ENCODE data around the gene CMAS.
A peak's percentile ranks its signal among the peaks of the same experiment; 100 is the strongest.

The CMAS gene

DNA sequence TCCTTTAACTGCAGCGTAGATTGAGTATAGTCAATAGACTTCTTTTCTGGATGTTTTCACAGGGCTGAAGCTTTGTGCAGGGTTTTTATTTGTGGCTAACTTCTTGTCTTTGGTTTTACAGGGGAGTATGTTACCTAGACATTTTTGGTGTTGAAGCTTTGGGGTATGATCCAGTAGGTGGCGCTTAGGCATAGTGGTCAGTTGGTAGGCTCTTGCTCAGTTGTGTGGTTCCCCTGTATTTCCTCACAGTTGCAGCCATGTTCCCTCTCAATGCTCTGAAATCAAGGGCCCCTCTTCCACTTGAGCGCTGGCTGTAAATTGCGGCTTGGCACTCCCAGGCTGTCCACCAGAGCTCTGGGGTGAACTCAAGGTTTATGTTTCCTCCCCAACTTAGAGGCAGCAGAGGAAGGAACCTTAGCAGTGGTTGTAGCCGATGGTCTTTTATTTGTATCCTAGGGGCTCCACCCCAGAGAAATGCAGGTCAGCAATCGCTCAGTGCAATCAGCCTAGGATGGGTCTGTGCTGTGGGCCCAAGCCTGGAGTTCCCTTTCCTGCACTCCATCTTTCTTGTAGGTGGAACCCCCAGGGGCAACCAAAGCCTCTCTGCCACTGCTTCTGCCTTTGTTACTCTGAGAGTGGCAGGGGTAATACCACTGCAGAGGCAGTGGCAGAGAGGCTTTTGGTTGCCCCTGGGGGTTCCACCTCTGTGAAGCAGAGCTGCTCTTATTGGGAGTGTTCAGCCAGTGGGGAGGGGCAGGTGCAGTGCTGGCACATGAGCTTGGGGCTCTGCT, 55.1 kb downstream of the CMAS start:
- POLR2A ChIA-PET, result interaction anchor here (0.7 kb wide), 1 partner anchor 127 kb away, joined by 3 read pairs; no protein-coding TSS in a partner anchor
- CTCF ChIA-PET, result interaction anchor here (0.6 to 4.0 kb wide), 20 partner anchors 8 to 360 kb away, joined by 3 to 45 read pairs (median 3); partner anchors contain the start of gene ST8SIA1
- DNase-seq (ENCODE audit: low read depth, low spot score), result peak; percentile 5
- TF ChIP-seq, protein P1, sequence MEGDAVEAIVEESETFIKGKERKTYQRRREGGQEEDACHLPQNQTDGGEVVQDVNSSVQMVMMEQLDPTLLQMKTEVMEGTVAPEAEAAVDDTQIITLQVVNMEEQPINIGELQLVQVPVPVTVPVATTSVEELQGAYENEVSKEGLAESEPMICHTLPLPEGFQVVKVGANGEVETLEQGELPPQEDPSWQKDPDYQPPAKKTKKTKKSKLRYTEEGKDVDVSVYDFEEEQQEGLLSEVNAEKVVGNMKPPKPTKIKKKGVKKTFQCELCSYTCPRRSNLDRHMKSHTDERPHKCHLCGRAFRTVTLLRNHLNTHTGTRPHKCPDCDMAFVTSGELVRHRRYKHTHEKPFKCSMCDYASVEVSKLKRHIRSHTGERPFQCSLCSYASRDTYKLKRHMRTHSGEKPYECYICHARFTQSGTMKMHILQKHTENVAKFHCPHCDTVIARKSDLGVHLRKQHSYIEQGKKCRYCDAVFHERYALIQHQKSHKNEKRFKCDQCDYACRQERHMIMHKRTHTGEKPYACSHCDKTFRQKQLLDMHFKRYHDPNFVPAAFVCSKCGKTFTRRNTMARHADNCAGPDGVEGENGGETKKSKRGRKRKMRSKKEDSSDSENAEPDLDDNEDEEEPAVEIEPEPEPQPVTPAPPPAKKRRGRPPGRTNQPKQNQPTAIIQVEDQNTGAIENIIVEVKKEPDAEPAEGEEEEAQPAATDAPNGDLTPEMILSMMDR (IDR thresholded peaks at IDR 0.05; ENCODE audit: insufficient read depth, low read length, missing control alignments), result peak; percentile 33
- H3K4me3 ChIP-seq (ENCODE audit: low read depth, low read length), result no peak overlapping the region

DNA sequence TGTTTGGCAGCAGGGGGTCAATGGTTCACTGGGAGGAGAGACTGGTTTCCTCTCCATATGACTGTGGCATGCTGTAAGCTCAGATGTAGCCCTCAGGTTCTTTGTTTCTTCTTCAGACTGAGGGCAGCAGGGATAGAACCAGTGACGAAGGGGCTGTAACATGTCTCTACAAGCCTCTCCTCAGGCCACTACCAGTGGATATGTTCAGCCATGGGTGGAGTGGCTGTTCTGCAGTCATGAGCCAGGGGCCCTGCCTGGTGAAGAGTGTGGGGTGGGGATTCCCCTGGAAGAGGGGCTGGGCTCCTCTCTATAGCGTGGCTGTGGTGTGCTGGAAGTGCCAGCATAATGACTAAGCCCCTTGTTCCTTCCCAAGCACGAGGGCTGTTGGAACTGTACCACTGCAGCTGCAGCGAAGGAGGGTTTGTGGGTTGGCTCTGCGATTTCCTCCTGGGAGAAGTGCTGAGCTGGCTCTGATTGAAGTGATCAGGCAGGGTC, 55.8 kb downstream of the CMAS start:
- no peak overlapping the region for H3K4me3 ChIP-seq (ENCODE audit: low read depth, low read length)
- DNase-seq (ENCODE audit: low read depth, low spot score), result peak; percentile 36
- CTCF ChIA-PET, result interaction anchor here (0.8 to 4.0 kb wide), 18 partner anchors 8 to 359 kb away, joined by 3 to 45 read pairs (median 4); partner anchors contain the start of gene ST8SIA1
- POLR2A ChIA-PET, result no interaction called here
- TF ChIP-seq, protein P1 (IDR thresholded peaks at IDR 0.05; ENCODE audit: insufficient read depth, low read length, missing control alignments), result no peak

DNA sequence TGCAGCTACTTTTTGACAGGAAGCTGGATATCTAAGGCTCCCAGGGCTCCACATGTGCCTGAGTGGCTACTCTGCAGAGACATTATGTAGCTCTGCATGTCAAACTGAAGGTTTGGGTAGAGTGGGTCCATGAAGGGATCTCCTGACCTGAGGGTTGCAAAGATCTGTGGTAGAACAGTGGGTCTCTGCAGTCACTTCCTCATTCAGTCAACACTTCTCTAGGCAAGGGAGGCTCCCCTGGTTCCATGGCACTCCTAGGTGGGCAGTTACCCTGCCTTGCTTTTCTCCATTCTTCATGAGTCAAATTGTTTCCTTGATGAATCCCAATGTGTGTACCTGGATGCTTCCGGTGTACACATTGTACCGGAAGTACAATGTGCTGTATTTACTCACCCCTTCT, 57.4 kb downstream of the CMAS start:
- POLR2A ChIA-PET, result no interaction called here
- no peak for DNase-seq (ENCODE audit: low read depth, low spot score)

DNA sequence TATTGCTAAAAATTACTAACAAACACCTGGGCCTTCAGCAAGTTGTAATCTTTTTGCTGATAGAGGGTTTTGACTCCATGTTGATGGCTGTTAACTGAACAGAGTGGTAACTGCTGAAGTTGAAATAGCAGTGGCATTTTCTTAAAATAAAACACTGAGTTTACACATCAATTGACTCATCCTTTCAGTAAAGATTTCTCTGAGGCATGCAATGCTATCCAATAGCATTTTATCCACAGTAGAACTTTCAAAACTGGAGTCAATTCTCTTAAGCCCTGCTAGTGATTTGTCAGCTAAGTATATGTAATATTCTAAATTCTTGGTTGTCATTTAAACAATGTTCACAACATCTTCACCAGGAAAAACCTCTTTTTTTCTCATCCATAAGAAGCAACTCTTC, 59.5 kb downstream of the CMAS start:
- ChIA-PET CTCF (no interaction called here), POLR2A (no interaction called here)
- no peak overlapping the region for H3K4me3 ChIP-seq (ENCODE audit: low read depth, low read length)
- TF ChIP-seq, protein P1 (IDR thresholded peaks at IDR 0.05; ENCODE audit: insufficient read depth, low read length, missing control alignments), result no peak
- no peak for DNase-seq (ENCODE audit: low read depth, low spot score)

More for the DNA sequence above, 57.4 kb downstream of the CMAS start:
- no peak overlapping the region for H3K4me3 ChIP-seq (ENCODE audit: low read depth, low read length)
- CTCF ChIA-PET, result no interaction called here
- TF ChIP-seq, protein P1 (IDR thresholded peaks at IDR 0.05; ENCODE audit: insufficient read depth, low read length, missing control alignments), result no peak

DNA sequence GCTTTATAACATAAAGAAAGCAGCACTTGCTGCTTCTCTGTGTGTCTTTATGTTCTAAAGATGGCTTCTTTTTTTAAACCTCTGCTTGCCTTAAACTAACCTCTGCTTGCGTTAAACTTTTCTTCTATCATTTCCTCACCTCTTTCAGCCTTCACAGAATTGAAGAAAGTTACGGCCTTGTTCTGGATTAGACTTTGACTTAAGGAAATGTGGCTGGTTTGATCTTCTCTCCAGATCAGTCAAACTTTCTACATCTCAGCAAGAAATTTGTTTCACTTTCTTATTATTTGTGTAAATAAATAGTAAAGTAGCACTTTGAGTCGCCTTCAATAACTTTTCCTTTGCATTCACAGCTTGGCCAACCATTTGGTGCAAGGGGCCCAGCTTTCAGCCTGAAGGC, 64.2 kb downstream of the CMAS start:
- CTCF ChIA-PET, result no interaction called here
- no peak overlapping the region for H3K4me3 ChIP-seq (ENCODE audit: low read depth, low read length)
- no peak for DNase-seq (ENCODE audit: low read depth, low spot score)
- TF ChIP-seq, protein P1 (IDR thresholded peaks at IDR 0.05; ENCODE audit: insufficient read depth, low read length, missing control alignments), result no peak
- POLR2A ChIA-PET, result no interaction called here

All from AG04449 (cell line).